ENCODE results near the gene THY1.

DNA sequence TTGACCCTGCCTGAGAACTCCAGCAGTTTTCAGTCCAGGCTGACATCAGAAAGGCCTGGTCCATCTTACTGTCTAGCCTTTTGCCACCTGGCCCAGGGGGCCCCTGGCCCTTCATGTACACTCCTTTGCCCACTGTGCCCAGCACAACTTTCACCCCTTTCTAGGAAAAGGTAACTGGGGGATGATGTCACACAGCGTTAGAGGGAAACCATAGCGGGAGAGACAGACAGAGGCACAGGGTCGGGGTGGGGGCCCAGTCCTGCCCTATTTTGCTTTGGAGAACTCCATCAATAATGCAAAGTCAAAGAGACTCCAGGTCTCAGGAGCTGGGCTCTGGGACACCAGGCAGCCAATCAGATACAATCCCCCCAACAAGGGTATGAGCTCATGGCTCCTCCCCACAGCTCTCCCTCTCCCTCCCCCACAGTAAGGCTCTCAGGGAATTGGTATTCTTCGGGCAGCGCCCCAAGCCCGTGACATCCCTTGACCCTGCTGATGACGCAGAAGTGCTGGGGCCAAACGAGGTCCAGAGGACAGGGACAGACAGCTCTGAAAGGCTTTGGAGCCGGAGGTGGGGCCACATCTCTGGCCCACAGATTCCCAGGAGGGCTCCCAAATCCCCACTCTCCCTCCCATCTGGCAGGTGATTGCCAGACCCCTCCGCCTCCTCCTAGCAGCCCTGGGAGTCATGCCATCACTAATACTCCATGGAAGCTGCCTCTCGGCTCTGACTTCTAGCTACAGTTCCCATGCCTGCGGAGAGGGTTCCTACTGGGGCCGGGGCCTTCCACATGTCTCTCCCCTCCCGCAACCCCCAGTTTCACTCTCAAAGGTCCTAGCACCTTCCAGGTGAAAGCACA lies 47.4 kb downstream of the THY1 start:
- TF ChIP-seq, protein P1, sequence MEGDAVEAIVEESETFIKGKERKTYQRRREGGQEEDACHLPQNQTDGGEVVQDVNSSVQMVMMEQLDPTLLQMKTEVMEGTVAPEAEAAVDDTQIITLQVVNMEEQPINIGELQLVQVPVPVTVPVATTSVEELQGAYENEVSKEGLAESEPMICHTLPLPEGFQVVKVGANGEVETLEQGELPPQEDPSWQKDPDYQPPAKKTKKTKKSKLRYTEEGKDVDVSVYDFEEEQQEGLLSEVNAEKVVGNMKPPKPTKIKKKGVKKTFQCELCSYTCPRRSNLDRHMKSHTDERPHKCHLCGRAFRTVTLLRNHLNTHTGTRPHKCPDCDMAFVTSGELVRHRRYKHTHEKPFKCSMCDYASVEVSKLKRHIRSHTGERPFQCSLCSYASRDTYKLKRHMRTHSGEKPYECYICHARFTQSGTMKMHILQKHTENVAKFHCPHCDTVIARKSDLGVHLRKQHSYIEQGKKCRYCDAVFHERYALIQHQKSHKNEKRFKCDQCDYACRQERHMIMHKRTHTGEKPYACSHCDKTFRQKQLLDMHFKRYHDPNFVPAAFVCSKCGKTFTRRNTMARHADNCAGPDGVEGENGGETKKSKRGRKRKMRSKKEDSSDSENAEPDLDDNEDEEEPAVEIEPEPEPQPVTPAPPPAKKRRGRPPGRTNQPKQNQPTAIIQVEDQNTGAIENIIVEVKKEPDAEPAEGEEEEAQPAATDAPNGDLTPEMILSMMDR (IDR thresholded peaks at IDR 0.05; ENCODE audit: control extremely low read depth in 1 of 3, insufficient read depth in 1 of 3, low read depth in 1 of 3, low read length in 3 of 3), result no peak
- TF ChIP-seq EP300 (IDR thresholded peaks at IDR 0.05; ENCODE audit: borderline replicate concordance in 1 of 2, low read depth in 2 of 2, low read length in 2 of 2) (no peak), HDAC6 (IDR thresholded peaks at IDR 0.05; ENCODE audit: low read depth, low read length) (no peak), EZH2 (IDR thresholded peaks at IDR 0.05; ENCODE audit: low read depth, low read length, severe bottlenecking) (no peak), RNF2 (IDR thresholded peaks at IDR 0.05; ENCODE audit: borderline replicate concordance, low read depth, low read length, missing control alignments, poor library complexity, severe bottlenecking) (no peak), ATF2 (IDR thresholded peaks at IDR 0.05; ENCODE audit: low read length) (no peak), CEBPB (IDR thresholded peaks at IDR 0.05; ENCODE audit: low read depth, low read length) (no peak), CBX8 (IDR thresholded peaks at IDR 0.05; ENCODE audit: borderline replicate concordance, low read depth, low read length) (no peak), POLR2A (IDR thresholded peaks at IDR 0.05; ENCODE audit: control extremely low read depth in 1 of 2, low read depth in 2 of 2, low read length in 2 of 2) (no peak), FOSL1 (IDR thresholded peaks at IDR 0.05; ENCODE audit: insufficient read depth, low read depth, low read length) (no peak), USF2 (IDR thresholded peaks at IDR 0.05; ENCODE audit: low read length) (no peak), MAX (IDR thresholded peaks at IDR 0.05) (no peak), CBX5 (IDR thresholded peaks at IDR 0.05; ENCODE audit: low read depth, low read length) (no peak)
